ENCODE measurements around the gene ADAMTSL5. TPM values are rescaled to one million over a fixed set of nuclear protein-coding genes. Genes with fewer than 3 reads are reported as not detected.
A peak's percentile ranks its signal among the peaks of the same experiment; 100 is the strongest.
"Not testable (repeated sequence)": the region's sequence is repeated elsewhere in the genome, so short reads cannot be mapped to it uniquely, and the experiment has no call there.

ADAMTSL5 gene
- total RNA-seq, 1 donor from 2014 or later = 16.9 TPM

DNA sequence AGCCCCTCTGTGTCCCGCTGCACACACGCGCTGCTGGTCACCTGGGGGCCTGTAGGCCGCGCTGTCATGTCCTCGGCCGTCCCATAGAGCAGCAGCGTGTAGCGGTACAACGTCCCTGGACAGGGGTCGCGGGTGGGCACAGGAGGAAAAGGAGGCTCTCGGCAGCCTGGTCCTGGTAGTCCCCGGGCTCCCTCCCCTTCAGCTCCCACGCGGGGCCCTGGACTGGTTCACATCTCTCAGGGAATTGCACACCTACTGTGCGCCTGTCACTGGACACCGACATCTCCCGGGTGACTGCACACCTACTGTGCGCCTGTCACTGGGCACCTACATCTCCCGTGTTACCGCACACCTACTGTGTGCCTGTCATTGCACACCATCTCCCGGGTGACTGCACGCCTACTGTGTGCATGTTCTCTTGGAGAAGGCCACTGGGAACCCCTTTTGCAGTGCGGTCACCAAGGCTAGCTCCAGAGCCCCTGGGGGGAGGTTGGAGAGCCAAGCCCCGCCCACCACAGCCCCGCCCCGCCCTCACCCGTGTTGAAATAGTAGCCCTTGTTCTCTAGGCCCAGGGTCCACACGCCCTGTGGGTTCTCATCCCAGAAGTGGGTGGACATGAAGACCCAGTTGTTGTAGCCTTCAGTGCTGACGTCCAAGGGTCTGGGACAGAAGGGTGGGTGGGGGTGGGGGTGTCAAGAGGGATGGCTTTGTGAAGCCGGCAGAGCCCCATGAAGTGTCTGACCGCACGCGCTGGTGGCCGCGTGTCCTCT is 30.3 kb downstream of the ADAMTSL5 start:
- peaks cover 1% of the 10 kb centered on the region for H3K36me3 Mint-ChIP-seq (ENCODE audit: low read depth)
- peaks cover 12% of the 10 kb centered on the region for H3K4me1 Mint-ChIP-seq (ENCODE audit: low read depth)
- no peaks in the 10 kb centered on the region for H3K9me3 Mint-ChIP-seq (ENCODE audit: low read depth)
- no peak overlapping the region for H3K4me3 Mint-ChIP-seq (ENCODE audit: unreplicated experiment)
- no peaks in the 10 kb centered on the region for H3K27me3 Mint-ChIP-seq (ENCODE audit: low read depth)
- no peak overlapping the region for H3K27ac Mint-ChIP-seq (ENCODE audit: unreplicated experiment)
- TF ChIP-seq, protein P1, sequence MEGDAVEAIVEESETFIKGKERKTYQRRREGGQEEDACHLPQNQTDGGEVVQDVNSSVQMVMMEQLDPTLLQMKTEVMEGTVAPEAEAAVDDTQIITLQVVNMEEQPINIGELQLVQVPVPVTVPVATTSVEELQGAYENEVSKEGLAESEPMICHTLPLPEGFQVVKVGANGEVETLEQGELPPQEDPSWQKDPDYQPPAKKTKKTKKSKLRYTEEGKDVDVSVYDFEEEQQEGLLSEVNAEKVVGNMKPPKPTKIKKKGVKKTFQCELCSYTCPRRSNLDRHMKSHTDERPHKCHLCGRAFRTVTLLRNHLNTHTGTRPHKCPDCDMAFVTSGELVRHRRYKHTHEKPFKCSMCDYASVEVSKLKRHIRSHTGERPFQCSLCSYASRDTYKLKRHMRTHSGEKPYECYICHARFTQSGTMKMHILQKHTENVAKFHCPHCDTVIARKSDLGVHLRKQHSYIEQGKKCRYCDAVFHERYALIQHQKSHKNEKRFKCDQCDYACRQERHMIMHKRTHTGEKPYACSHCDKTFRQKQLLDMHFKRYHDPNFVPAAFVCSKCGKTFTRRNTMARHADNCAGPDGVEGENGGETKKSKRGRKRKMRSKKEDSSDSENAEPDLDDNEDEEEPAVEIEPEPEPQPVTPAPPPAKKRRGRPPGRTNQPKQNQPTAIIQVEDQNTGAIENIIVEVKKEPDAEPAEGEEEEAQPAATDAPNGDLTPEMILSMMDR (IDR thresholded peaks at IDR 0.05) = no peak
- peak; percentile 90 for DNase-seq (ENCODE audit: low spot score)

DNA sequence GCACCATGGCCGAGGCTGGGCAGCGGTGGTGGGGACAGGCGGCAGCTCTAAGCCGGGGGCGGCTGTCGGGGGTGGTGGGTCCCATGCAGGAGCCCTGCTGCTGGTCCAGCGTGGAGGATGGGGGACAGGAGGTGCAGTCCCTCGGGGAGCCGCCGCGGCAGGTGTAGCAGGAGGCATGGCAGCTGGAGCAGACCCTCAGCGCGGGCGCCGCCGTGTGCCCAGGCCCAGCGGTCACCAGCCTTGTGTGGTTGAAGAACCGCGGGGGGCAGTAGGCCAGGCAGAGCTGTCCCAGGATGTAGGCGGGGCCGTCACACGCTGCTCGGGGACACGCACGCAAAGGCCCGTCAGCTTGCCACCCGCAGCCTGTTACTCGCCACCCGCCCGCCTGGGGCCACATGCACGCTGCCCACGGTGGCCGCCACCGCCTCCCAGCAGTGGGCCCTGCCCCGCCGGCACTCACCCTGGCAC is 30.9 kb downstream of the ADAMTSL5 start:
- Mint-ChIP-seq H3K9me3 (ENCODE audit: low read depth) (no peaks in the 10 kb centered on the region), H3K27me3 (ENCODE audit: low read depth) (no peaks in the 10 kb centered on the region), H3K36me3 (ENCODE audit: low read depth) (peaks cover 3% of the 10 kb centered on the region), H3K4me1 (ENCODE audit: low read depth) (peaks cover 16% of the 10 kb centered on the region), H3K27ac (ENCODE audit: unreplicated experiment) (no peak overlapping the region), H3K4me3 (ENCODE audit: unreplicated experiment) (no peak overlapping the region)
- DNase-seq (ENCODE audit: low spot score) = peak; percentile 94
- TF ChIP-seq, protein P1 (IDR thresholded peaks at IDR 0.05) = no peak

DNA sequence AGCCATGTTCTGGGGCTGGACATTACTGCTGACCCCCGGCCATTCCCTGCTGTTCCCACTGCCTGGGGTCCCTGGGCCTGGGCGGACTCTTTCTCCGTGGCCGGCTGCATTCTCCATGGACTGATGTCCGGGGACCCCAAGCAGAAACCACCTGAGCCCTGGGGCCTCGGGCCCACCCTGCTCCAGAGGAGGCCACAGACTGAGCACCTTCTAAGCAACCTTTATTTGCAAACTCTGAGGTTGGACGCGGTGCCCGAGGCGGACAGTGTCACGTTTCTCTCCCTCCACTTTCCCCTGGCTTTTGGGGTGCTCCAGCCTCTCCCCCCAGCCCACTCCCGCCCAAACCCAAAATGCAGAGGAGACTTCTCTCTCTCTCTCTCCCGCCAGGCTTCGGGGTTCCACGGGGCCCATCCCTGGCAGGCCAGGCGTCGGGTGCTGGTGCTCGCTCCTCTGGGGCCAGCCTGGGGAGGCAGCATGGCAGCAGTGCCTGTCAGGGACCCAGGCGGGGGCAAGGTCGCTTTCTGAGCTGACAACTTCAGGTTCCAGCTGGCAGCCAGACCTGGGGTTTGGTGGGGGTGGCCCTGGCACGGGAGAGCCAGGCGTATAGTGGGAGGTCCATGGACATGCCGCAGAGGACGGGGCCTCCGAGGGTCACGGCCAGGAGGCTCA is 31.5 kb downstream of the ADAMTSL5 start:
- Mint-ChIP-seq H3K27me3 (ENCODE audit: low read depth) (no peaks in the 10 kb centered on the region), H3K36me3 (ENCODE audit: low read depth) (peaks cover 3% of the 10 kb centered on the region), H3K4me3 (ENCODE audit: unreplicated experiment) (no peak overlapping the region), H3K9me3 (ENCODE audit: low read depth) (no peaks in the 10 kb centered on the region), H3K4me1 (ENCODE audit: low read depth) (peaks cover 16% of the 10 kb centered on the region), H3K27ac (ENCODE audit: unreplicated experiment) (no peak overlapping the region)
- TF ChIP-seq, protein P1 (IDR thresholded peaks at IDR 0.05) = no peak
- DNase-seq (ENCODE audit: low spot score) = no peak

DNA sequence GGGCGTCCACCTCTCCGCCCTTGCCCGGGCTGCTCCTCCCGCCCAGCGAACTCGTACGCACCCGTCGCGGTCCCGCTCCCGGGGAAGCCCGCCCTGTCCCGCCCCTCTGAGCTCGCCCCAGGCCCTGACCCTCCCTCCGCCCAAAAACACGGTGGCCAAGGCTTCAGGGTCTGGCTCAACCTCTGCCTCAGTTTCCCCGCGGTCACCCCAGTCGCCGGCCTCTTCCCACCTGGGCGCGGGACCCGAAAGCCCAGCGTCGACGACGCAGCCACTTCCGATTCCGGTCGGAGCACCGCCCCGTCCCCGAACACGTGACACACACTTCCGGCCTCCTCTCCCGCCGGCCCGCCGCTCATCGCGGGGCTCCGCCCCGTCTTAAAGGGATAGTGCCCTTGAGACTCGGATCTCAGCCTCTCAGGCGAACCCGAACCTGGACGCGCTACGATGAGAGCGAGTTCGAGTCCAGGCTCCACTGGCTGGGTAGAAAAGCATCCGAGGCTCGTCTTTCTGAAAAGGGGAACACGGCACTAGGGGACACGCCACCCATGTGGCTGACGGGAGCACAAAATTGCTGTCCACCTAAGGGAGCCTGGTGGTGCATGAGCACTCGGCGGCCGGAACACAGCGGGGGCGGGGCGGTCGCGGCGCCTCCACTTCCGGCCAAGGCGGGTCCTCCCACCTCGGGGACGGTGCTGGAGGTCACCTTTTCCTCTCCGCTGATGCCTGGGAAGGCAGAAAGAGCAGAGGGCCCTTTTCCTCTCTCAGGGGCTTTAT is 33.7 kb downstream of the ADAMTSL5 start, which contains the start of gene C19orf25:
Gene C19orf25, minus strand, starts transcription at position 282 of the 774 bp plus-strand sequence. CDS start 312 bp downstream, outside the sequence.
- no peaks in the 10 kb centered on the region for H3K9me3 Mint-ChIP-seq (ENCODE audit: low read depth)
- H3K4me1 Mint-ChIP-seq (ENCODE audit: low read depth) = peaks cover 16% of the 10 kb centered on the region
- H3K4me3 Mint-ChIP-seq (ENCODE audit: unreplicated experiment) = peak within 1 kb of the TSS; percentile 98
- peak; percentile 98 for DNase-seq (ENCODE audit: low spot score)
- TF ChIP-seq, protein P1 (IDR thresholded peaks at IDR 0.05) = peak; percentile 28
- peak within 1 kb of the TSS; percentile 97 for H3K27ac Mint-ChIP-seq (ENCODE audit: unreplicated experiment)
- H3K36me3 Mint-ChIP-seq (ENCODE audit: low read depth) = peaks cover 3% of the 10 kb centered on the region
- H3K27me3 Mint-ChIP-seq (ENCODE audit: low read depth) = no peaks in the 10 kb centered on the region

DNA sequence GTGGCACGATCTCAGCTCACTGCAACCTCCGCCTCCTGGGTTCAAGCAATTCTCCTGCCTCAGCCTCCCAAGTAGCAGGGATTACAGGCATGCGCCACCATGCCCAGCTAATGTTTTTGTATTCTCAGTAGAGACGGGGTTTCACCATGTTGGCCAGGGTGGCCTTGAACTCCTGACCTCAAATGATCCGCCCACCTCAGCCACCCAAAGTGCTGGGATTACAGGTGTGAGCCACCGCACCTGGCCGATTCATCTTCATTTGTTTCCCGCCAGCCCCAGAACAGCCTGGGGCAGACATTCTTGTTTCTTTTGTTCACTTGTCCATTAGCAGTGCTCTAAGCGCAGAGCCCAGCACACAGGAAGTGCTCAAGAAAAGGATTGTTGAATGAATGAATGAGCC is 35.8 kb downstream of the ADAMTSL5 start:
- not testable (repeated sequence) for H3K27me3 Mint-ChIP-seq (ENCODE audit: low read depth); DNase-seq (ENCODE audit: low spot score); H3K9me3 Mint-ChIP-seq (ENCODE audit: low read depth); H3K36me3 Mint-ChIP-seq (ENCODE audit: low read depth); H3K27ac Mint-ChIP-seq (ENCODE audit: unreplicated experiment)
- Mint-ChIP-seq H3K4me3 (ENCODE audit: unreplicated experiment) (peak overlapping the region; percentile 52), H3K4me1 (ENCODE audit: low read depth) (peaks cover 16% of the 10 kb centered on the region)

All from chondrocyte (in vitro differentiated cells).